IMR-90 (cell line): ENCODE data around the gene NLGN1. TPM values are rescaled to one million over a fixed set of nuclear protein-coding genes. Genes with fewer than 3 reads are reported as not detected.

Experiments
- ATAC-seq: fragments of 200-7000 bp; cut with Tn5 transposase; 2 replicates; pipeline ENCODE4 v1.9.1; 2020; ENCODE audit warnings: low read depth, mild to moderate bottlenecking, moderate library complexity
- BruUV-seq: library from RNA; stranded (reverse); fragments of 400-500 nt; replicated peaks from 2 replicates; lab custom pipeline; 2021; lab: Mats Ljungman, UMichigan
- CTCF ChIA-PET: fragments of 300-600 bp; formaldehyde crosslinking; extraction: SDS; loops from one replicate; lab custom pipeline; 2021; ENCODE audit warnings: antibody characterized with exemption; lab: Yijun Ruan, JAX
- POLR2A ChIA-PET: fragments of 300-600 bp; sonication (Branson Sonifier 250); formaldehyde crosslinking; loops from one replicate; lab custom pipeline; 2022; ENCODE audit warnings: antibody characterized with exemption; ENCODE audit not compliant: unreplicated experiment; lab: Charles Lee
- DNase-seq: peaks from one replicate; pipeline ENCODE4 v3.0.0; 2013
- H2AFZ ChIP-seq: replicated peaks from 2 replicates; pipeline ENCODE3; 2013; ENCODE audit warnings: low read length, mild to moderate bottlenecking; ENCODE audit not compliant: poor library complexity
- H2AK5ac ChIP-seq: 2 replicates; pipeline ENCODE4 v1.6.1; 2013; ENCODE audit warnings: low read depth, low read length, inconsistent platforms
- H2AK9ac ChIP-seq: replicated peaks from 2 replicates; pipeline ENCODE3; 2013; ENCODE audit warnings: mild to moderate bottlenecking, low read depth, low read length, moderate library complexity; ENCODE audit not compliant: poor library complexity
- H2BK120ac ChIP-seq: 2 replicates; pipeline ENCODE4 v1.6.1; 2013; ENCODE audit warnings: low read depth, low read length, inconsistent platforms
- H2BK15ac ChIP-seq: 3 replicates; pipeline ENCODE4 v1.6.1; 2013; ENCODE audit warnings: low read depth, low read length, inconsistent platforms
- H2BK20ac ChIP-seq: 2 replicates; pipeline ENCODE4 v1.6.1; 2013; ENCODE audit warnings: low read depth, mild to moderate bottlenecking, inconsistent platforms, low read length, moderate library complexity
- H2BK5ac ChIP-seq: 2 replicates; pipeline ENCODE4 v1.6.1; 2013; ENCODE audit warnings: mild to moderate bottlenecking, low read depth, low read length, inconsistent platforms; ENCODE audit not compliant: poor library complexity, severe bottlenecking
- H3K14ac ChIP-seq: replicated peaks from 2 replicates; pipeline ENCODE4 v1.6.1; 2013; ENCODE audit warnings: low read depth, low read length, inconsistent platforms
- H3K18ac ChIP-seq: 2 replicates; pipeline ENCODE4 v1.6.1; 2013; ENCODE audit warnings: low read depth, low read length, control low read depth
- H3K23ac ChIP-seq: 2 replicates; pipeline ENCODE4 v1.6.1; 2013; ENCODE audit warnings: low read depth, low read length, inconsistent platforms
- H3K27ac ChIP-seq: 2 replicates; pipeline ENCODE4 v1.5.1; 2013; ENCODE audit warnings: mild to moderate bottlenecking, control low read depth, low read length; ENCODE audit not compliant: insufficient read depth
- H3K27me3 ChIP-seq: 2 replicates; pipeline ENCODE4 v1.6.1; 2013; ENCODE audit warnings: low read length; ENCODE audit not compliant: control insufficient read depth, insufficient read depth
- H3K36me3 ChIP-seq: 2 replicates; pipeline ENCODE4 v1.6.1; 2013; ENCODE audit warnings: low read length, mixed read lengths; ENCODE audit not compliant: control insufficient read depth, insufficient read depth
- H3K4ac ChIP-seq: 2 replicates; pipeline ENCODE4 v1.6.1; 2013; ENCODE audit warnings: low read depth, low read length, inconsistent platforms
- H3K4me1 ChIP-seq: 2 replicates; pipeline ENCODE4 v1.6.1; 2013; ENCODE audit warnings: low read length, mixed read lengths; ENCODE audit not compliant: control insufficient read depth, insufficient read depth
- H3K4me2 ChIP-seq: 2 replicates; pipeline ENCODE4 v1.6.1; 2013; ENCODE audit warnings: low read depth, mild to moderate bottlenecking, control low read depth, low read length, moderate library complexity
- H3K4me3 ChIP-seq: 2 replicates; pipeline ENCODE4 v1.5.1; 2013; ENCODE audit warnings: low read depth, mild to moderate bottlenecking, control low read depth, low read length, moderate library complexity; ENCODE audit not compliant: insufficient read depth
- H3K56ac ChIP-seq: 2 replicates; pipeline ENCODE4 v1.6.1; 2013; ENCODE audit warnings: low read length, inconsistent platforms; ENCODE audit not compliant: insufficient read depth; ENCODE audit errors: extremely low read depth
- H3K79me1 ChIP-seq, 2 experiments: 2 replicates each; pipeline ENCODE4 v1.6.1; 2013; ENCODE audit warnings: low read length in 2 of 2, inconsistent platforms in 1 of 2, low read depth in 1 of 2
- H3K9ac ChIP-seq: 2 replicates; pipeline ENCODE4 v1.6.1; 2013; ENCODE audit warnings: low read depth, low read length, control low read depth
- H3K9me1 ChIP-seq: 2 replicates; pipeline ENCODE4 v1.6.1; 2013; ENCODE audit warnings: low read length, inconsistent platforms; ENCODE audit not compliant: insufficient read depth
- H3K9me3 ChIP-seq: 2 replicates; pipeline ENCODE4 v1.6.1; 2013; ENCODE audit warnings: low read length; ENCODE audit not compliant: control insufficient read depth, insufficient read depth
- H4K20me1 ChIP-seq: 2 replicates; pipeline ENCODE4 v1.6.1; 2013; ENCODE audit warnings: low read length, inconsistent platforms; ENCODE audit not compliant: insufficient read depth
- H4K5ac ChIP-seq: 2 replicates; pipeline ENCODE4 v1.6.1; 2013; ENCODE audit warnings: mild to moderate bottlenecking, low read depth, low read length, control low read depth
- H4K8ac ChIP-seq, 2 experiments: 2 replicates each; pipeline ENCODE4 v1.6.1; 2013; ENCODE audit warnings: low read depth in 2 of 2, low read length in 2 of 2, control low read depth in 1 of 2, inconsistent platforms in 1 of 2
- H4K91ac ChIP-seq: 2 replicates; pipeline ENCODE4 v1.6.1; 2013; ENCODE audit warnings: low read depth, low read length, inconsistent platforms; ENCODE audit not compliant: insufficient read depth
- BHLHE40 ChIP-seq: fragments of 150-350 bp; IDR thresholded peaks from 2 replicates; pipeline ENCODE4 v1.6.1; 2016; ENCODE audit warnings: mild to moderate bottlenecking, low read depth, low read length
- CEBPB ChIP-seq: IDR thresholded peaks from 2 replicates; pipeline ENCODE4 v1.6.1; 2012; ENCODE audit warnings: low read depth, low read length, improper control_type of control experiment
- CHD1 ChIP-seq: IDR thresholded peaks from 2 replicates; pipeline ENCODE4 v1.6.1; 2012; ENCODE audit warnings: low read depth, low read length, improper control_type of control experiment
- FOS ChIP-seq: fragments of 150-350 bp; IDR thresholded peaks from 2 replicates; pipeline ENCODE4 v1.6.1; 2016; ENCODE audit warnings: low read depth, low read length
- MAFK ChIP-seq: IDR thresholded peaks from 2 replicates; pipeline ENCODE4 v1.6.1; 2012; ENCODE audit warnings: low read depth, low read length, improper control_type of control experiment
- MAZ ChIP-seq: IDR thresholded peaks from 2 replicates; pipeline ENCODE4 v1.6.1; 2012; ENCODE audit warnings: low read depth, mild to moderate bottlenecking, low read length, improper control_type of control experiment, moderate library complexity, borderline replicate concordance
- MXI1 ChIP-seq: IDR thresholded peaks from 2 replicates; pipeline ENCODE4 v1.6.1; 2012; ENCODE audit warnings: low read depth, mild to moderate bottlenecking, low read length, moderate library complexity, borderline replicate concordance
- NFE2L2 ChIP-seq: fragments of 150-350 bp; IDR thresholded peaks from 2 replicates; pipeline ENCODE4 v1.6.1; 2016; ENCODE audit warnings: low read depth, mild to moderate bottlenecking, low read length
- POLR2A ChIP-seq: IDR thresholded peaks from 2 replicates; pipeline ENCODE4 v1.6.1; 2012; ENCODE audit warnings: mild to moderate bottlenecking, low read depth, low read length
- RAD21 ChIP-seq: IDR thresholded peaks from 2 replicates; pipeline ENCODE4 v1.6.1; 2012; ENCODE audit warnings: low read length, improper control_type of control experiment
- RCOR1 ChIP-seq: IDR thresholded peaks from 2 replicates; pipeline ENCODE4 v1.6.1; 2012; ENCODE audit warnings: mild to moderate bottlenecking, low read length, improper control_type of control experiment; ENCODE audit not compliant: insufficient replicate concordance
- RFX5 ChIP-seq: IDR thresholded peaks from 2 replicates; pipeline ENCODE4 v1.8.0; 2012; ENCODE audit warnings: low read depth, mild to moderate bottlenecking, low read length, moderate library complexity
- SMC3 ChIP-seq: fragments of 150-350 bp; IDR thresholded peaks from 2 replicates; pipeline ENCODE4 v1.6.1; 2016; ENCODE audit warnings: low read depth, mild to moderate bottlenecking, antibody characterized with exemption, low read length, moderate library complexity
- WGBS, 2 experiments: methylation state at CpG; one replicate each; pipeline versions ENCODE4 v1.1.5 to v1.1.7; 2013; ENCODE audit warnings: missing lambda C conversion rate in 2 of 2; ENCODE audit not compliant: insufficient read length in 1 of 2; ENCODE audit errors: extremely low coverage in 2 of 2; 5-methylcytosine and 5-hydroxymethylcytosine counted together
- dilution Hi-C: fragments of 300-500 bp; cut with HindIII; formaldehyde crosslinking; loops from one replicate; pipeline ENCODE4 v1.14.3; 2018; ENCODE audit warnings: low sequenced_read_pairs; ENCODE audit not compliant: unreplicated experiment
- in situ Hi-C: fragments of 300-500 bp; cut with MboI; formaldehyde crosslinking; loops from 3 replicates; pipeline ENCODE4 v1.14.3; 2019; ENCODE audit warnings: low sequenced_read_pairs, inconsistent platforms, mixed read lengths
- intact Hi-C: fragments of 100-400 bp; cut with micrococcal nuclease; formaldehyde crosslinking; loops from 2 replicates; pipeline ENCODE4 v1.10.0; 2022
- polyA plus RNA-seq, 3 experiments: library from polyadenylated mRNA; depleted of rRNA; stranded (reverse); fragments of >200 nt; gene quantifications; 2 replicates each; pipeline ENCODE4 v1.2.3, GENCODE V29; 2012; ENCODE audit warnings: low replicate concordance in 1 of 3
- total RNA-seq: library from RNA; depleted of rRNA; stranded (reverse); fragments of >200 nt; gene quantifications from 2 replicates; pipeline ENCODE4 v1.2.3, GENCODE V29; 2012
- TF ChIP-seq, protein P1 (sequence below): conservative IDR thresholded peaks from 2 replicates; pipeline ENCODE4 v1.5.1; 2012; ENCODE audit warnings: mild to moderate bottlenecking, low read depth, low read length, improper control_type of control experiment
- TF ChIP-seq, protein P2 (sequence below): fragments of 150-350 bp; IDR thresholded peaks from 2 replicates; pipeline ENCODE4 v1.6.1; 2016; ENCODE audit warnings: low read depth, mild to moderate bottlenecking, low read length, moderate library complexity, borderline replicate concordance
- TF ChIP-seq, protein P3 (sequence below): fragments of 150-350 bp; IDR thresholded peaks from 2 replicates; pipeline ENCODE4 v1.6.1; 2017; ENCODE audit warnings: mild to moderate bottlenecking, antibody characterized with exemption, low read length, low read depth

NLGN1 gene
- total and polyA plus RNA-seq, 2 of the 4 experiments (the other 2 are of a cell fraction), result 1.8 to 12.5 TPM

DNA sequence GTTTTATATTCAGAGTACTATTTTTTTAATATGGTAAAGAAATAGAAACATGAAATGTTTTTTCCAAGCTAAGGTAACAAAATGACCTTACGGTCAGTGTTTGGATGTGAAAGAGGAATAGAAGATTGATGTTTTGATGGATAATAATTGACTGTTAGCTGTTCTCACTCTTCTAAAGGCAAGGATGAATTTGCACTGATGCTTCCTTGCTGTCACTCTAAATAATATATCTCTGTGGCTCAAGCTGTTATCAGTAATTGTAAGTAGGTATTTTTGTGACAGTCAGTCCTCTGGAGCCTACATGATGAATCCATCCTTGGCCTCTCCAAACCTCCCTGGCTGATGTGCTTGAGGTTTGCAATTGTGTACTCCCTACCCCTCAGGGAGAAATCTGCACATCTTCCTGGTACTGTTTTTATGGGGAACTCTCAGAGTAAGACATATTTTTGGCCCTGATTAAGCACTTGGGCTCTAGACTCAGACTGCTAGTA, 283.7 kb downstream of the NLGN1 start:
- Histone ChIP-seq H3K9me3 (no peaks in the 10 kb centered on the region), H4K8ac (no peak overlapping the region), H3K36me3 (no peaks in the 10 kb centered on the region), H3K18ac (no peak overlapping the region), H2BK20ac (no peak overlapping the region), H4K91ac (no peak overlapping the region), H2AK9ac (no peak overlapping the region), H4K20me1 (no peaks in the 10 kb centered on the region), H3K4me1 (no peaks in the 10 kb centered on the region), H2BK120ac (no peak overlapping the region), H2BK15ac (no peak overlapping the region), H3K9ac (no peak overlapping the region), H3K27me3 (no peaks in the 10 kb centered on the region), H3K56ac (no peak overlapping the region), H3K4me2 (no peak overlapping the region), H3K27ac (no peak overlapping the region), H3K14ac (no peak overlapping the region), H3K9me1 (no peaks in the 10 kb centered on the region), H2AK5ac (no peak overlapping the region), H2AFZ (no peak overlapping the region), H3K79me1 (no peaks in the 10 kb centered on the region), H3K23ac (no peak overlapping the region), H2BK5ac (no peak overlapping the region), H3K4me3 (no peak overlapping the region), H4K5ac (no peak overlapping the region), H3K4ac (no peak overlapping the region)
- WGBS, 2 experiments, result no CpG with 5 or more reads among the region's 1 CpG
- CTCF ChIA-PET, result no interaction called here
- no TSS peak for BruUV-seq
- ATAC-seq, result no peak
- intact Hi-C loops, result no loop called here
- in situ Hi-C loops, result no loop called here
- no peak for DNase-seq
- POLR2A ChIA-PET, result no interaction called here
- dilution Hi-C loops, result no loop called here
- TF ChIP-seq SMC3 (no peak), RFX5 (no peak), POLR2A (no peak), FOS (no peak), CHD1 (no peak), MAFK (no peak), RAD21 (no peak), NFE2L2 (no peak), MXI1 (no peak), MAZ (no peak), CEBPB (no peak), RCOR1 (no peak), BHLHE40 (no peak)
- TF ChIP-seq, protein P1, sequence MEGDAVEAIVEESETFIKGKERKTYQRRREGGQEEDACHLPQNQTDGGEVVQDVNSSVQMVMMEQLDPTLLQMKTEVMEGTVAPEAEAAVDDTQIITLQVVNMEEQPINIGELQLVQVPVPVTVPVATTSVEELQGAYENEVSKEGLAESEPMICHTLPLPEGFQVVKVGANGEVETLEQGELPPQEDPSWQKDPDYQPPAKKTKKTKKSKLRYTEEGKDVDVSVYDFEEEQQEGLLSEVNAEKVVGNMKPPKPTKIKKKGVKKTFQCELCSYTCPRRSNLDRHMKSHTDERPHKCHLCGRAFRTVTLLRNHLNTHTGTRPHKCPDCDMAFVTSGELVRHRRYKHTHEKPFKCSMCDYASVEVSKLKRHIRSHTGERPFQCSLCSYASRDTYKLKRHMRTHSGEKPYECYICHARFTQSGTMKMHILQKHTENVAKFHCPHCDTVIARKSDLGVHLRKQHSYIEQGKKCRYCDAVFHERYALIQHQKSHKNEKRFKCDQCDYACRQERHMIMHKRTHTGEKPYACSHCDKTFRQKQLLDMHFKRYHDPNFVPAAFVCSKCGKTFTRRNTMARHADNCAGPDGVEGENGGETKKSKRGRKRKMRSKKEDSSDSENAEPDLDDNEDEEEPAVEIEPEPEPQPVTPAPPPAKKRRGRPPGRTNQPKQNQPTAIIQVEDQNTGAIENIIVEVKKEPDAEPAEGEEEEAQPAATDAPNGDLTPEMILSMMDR, result no peak
- TF ChIP-seq, protein P2, sequence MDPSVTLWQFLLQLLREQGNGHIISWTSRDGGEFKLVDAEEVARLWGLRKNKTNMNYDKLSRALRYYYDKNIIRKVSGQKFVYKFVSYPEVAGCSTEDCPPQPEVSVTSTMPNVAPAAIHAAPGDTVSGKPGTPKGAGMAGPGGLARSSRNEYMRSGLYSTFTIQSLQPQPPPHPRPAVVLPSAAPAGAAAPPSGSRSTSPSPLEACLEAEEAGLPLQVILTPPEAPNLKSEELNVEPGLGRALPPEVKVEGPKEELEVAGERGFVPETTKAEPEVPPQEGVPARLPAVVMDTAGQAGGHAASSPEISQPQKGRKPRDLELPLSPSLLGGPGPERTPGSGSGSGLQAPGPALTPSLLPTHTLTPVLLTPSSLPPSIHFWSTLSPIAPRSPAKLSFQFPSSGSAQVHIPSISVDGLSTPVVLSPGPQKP, result no peak
- TF ChIP-seq, protein P3, sequence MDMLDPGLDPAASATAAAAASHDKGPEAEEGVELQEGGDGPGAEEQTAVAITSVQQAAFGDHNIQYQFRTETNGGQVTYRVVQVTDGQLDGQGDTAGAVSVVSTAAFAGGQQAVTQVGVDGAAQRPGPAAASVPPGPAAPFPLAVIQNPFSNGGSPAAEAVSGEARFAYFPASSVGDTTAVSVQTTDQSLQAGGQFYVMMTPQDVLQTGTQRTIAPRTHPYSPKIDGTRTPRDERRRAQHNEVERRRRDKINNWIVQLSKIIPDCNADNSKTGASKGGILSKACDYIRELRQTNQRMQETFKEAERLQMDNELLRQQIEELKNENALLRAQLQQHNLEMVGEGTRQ, result no peak
